ENCODE data around the gene AGFG1.

GRCh38 chr2:227565080-227565479 lies 93.1 kb downstream of the AGFG1 start:
- TF ChIP-seq CTCF (IDR thresholded peaks at IDR 0.05) (no peak), EZH2 (IDR thresholded peaks at IDR 0.05; ENCODE audit: borderline replicate concordance, insufficient read depth, low read depth, low read length, poor library complexity, severe bottlenecking) (no peak)

Measured in B cell (primary cell).